ENCODE results near the gene CLMP.

CLMP gene

DNA sequence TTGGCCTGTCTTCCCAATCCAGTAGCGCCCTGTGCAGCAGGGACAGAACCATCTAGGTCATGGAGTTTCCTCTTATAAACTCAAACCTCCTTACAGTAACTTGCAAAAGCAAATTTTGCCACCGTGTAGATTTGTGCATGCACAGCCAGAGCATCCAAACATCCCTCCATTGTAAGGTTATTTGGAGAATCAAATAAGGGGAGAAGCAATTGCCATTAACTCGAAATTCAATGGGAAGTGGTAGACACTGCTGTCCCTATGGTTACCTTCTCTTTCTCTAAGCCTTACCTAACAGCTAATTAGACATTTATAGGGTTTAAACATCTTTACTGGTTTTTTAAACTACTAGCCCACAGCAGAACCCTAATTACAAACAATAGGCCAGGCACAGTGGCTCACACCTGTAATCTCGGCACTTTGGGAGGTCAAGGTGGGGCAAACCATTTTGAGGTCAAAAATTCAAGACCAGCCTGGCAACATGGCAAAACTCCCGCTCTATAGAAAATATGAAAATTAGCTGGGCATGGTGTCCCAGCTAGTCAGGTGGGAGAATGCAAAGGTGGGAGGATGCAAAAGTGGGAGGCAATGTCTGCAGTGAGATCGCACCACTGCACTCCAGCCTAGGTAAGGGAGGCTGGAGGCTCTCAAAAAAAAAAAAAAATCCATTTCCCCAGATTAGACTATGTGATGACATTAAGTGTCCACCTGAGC lies 139.7 kb downstream of the CLMP start:
- no peak for DNase-seq (ENCODE audit: low spot score)

DNA sequence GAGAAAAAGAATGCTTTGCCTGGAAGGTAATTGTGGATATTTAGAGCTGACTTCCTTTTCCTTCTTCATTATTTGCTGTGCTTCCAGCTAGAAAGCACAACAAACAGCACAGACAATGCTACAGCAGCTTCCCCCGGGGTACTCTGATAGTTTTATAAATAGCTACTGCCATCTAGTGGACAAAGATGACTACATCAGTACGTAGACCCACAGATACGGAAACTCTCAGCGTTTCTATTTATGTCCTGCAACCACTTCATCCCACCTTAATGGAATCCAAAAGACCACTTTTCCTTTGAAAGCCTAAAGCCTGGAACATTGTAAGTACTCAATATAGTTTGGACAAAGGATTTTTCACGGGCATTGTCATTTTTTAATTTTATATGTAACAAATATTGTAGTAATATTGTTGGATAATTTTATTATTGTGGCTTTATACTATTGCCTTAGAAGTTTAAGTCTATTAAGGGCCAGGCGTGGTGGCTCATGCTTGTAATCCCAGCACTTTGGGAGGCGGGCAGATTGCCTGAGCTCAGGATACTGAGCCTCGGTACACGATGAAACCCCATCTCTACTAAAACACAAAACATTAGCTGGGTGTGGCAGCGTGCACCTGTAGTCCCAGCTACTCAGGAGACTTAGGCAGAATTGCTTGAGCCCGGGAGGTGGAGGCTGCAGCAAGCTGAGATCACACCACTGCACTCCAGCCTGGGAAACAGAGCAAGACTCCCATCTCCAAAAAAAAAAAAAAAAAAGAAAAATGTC lies 140.6 kb downstream of the CLMP start:
- no peak for DNase-seq (ENCODE audit: low spot score)

DNA sequence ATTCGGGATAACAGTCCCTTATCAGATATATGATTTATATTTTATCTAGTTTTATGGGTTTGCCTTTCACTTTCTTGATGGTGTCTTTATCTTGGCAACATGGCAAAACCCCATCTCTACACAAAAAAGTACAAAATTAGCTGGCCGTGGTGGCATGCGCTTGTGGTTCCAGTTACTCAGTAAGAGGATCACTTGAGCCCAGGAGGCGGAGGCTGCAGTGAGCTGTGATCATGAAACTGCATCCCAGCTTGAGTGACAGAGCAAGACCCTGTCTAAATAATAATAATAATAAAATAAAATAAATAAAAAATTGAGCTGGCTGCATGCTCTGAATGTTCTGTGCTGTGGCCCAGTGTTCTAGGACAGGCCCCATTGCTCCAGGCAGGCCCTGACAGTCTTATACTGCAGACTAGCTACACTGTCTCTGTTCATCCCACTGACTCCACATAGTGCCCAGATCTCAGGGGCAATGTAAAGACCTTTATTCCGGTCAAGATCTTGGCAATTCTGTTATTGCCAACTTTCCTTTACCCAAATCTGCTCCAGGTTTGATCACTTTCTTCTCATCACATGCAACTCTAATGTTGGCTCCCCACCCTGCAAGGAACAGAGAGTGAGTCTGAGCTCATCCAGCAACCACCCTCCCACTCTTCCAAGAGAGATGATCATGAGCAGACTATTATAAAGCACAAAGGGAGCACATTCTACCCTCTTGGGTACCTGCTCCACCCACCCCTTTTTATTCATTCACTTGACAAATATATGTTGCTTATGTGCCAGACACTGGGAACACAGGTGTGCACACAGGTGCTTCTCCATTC lies 141.9 kb downstream of the CLMP start:
- DNase-seq (ENCODE audit: low spot score): no peak

DNA sequence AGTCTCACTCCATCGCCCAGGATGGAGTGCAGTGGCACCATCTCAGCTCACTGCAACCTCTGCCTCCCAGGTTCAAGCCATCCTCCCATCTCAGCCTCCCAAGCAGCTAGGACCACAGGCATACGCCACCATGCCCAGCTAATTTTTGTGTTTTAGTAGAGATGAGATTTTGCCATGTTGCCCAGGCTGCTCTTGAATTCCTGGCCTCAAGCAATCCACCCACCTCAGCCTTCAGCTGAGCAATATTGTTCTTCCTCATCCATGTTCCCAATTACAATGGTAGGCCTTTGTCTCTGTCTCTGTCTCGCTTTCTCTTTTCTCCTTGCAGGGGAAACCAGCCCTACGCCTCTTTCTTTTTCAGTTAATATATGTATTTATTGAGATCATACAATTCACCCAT lies 143.4 kb downstream of the CLMP start:
- no peak for DNase-seq (ENCODE audit: low spot score)

DNA sequence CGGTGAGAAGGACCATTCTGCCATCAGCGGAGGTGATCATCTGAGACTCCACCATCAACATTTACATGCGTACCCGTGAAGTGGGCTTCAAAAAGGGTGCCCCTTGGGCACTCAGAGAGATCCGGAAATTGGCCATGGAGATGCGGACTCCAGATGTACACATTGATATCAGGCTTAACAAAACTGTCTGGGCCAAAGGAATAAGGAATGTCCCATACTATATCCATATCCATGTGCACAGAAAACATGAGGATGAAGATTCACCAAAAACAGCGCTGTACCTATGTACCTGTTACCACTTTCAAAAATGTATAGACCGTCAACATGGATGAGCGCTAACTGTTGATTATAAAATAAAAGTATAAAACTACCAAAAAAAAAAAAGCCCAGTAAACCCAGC lies 143.9 kb downstream of the CLMP start:
- DNase-seq (ENCODE audit: low spot score): no peak

DNA sequence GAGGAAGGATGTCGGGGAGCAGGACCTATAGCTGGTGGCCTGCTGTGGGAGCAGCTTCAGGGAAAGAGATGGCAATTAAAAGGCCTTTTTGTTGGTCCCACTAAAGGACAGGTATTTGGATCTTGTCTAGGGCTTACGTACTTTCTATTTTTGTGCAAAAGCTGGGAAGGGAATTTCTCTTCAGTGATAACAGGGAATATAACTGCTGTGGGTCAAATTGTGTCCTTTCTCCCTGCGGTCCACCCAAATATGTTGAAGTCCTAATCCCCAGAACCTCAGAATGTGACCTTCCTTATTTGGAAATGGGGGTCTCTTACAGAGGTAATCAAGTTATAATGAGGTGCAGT lies 147.1 kb downstream of the CLMP start:
- no peak for DNase-seq (ENCODE audit: low spot score)

DNA sequence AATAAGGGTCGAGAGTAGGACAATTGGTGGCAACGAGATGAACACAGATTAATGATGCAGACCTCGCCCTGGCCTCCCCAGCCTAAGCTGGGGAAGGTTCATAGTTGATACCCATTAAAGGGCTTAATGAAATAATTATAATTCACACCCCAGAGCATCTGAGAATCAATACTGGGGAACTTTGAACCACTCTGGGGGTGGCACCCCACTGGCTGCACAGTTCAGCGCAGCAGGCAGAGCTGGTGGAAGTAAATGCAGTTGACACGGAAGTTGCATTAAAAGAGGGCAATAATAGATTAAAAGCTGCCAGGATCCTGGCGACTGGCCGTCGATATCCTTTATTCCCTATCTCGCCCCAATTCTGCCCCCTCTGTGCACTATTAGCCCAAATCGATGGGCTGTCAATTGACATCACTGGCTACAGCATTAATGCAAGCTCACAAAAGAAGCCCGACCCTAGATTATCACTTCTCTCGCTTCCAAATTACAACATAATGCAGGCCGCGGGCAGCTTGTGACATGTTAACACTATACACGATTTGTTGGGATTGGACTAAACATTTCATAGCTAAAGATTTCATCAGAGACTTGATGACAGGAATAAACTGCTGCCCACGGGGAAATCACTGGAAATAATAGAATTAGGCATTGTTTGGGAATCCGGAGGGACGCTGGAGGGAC lies 147.6 kb downstream of the CLMP start:
- DNase-seq (ENCODE audit: low spot score): no peak

DNA sequence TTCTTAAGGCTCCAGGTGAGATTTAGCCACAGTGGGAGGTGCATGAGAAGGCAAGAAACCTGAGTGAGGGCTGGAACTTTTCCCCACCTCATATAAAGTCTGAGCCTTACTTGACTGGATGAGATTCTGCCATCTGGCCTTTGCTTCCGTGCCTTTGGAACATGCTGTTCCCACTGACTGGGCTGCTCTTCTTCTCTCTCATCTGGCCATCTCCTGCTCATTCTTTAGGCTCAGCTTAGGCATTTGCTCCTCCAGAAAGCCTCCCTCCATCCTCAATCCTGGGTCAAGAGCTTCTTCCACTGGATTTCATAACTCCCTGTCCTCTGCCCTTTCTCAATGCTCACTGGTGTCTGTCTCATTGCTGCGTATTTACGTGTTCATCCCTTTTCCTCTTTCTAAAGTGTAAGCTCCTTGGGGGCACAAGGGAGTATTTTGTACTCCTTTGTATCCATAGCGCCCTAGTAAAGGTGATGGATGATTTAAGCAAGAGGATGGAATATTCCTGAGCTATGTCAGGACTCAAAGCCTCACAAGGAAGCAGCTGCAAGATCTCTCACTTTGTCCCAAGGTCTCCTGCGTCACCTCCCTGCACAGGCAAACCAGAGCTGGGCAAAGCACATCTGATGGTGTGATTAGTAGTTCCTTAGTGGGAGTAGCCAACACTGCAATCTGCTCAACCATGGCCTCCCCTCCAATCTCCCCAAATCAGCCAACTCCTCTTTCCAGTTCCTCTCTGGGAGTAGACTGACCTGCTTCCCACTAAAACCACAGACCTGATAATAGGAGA lies 148.4 kb downstream of the CLMP start:
- no peak for DNase-seq (ENCODE audit: low spot score)

DNA sequence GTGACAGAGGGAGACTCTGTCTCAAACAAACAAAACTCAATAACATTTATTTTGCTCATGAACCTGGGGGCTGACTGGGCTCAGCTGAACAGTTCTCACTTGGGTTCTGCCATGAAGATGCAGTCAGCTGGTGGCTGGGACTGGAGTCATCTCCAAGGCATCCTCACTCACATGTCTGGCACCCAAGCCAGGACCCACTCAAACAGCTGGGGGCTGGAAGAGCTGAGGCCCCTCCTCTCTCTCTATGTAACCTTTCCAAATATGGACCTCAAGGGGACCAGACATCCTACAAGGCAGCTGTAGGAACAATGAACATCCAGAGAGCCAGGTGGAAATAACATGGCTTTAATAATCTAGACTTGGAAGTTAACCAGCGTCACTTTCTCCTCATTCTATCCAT lies 149.9 kb downstream of the CLMP start:
- DNase-seq (ENCODE audit: low spot score): no peak

DNA sequence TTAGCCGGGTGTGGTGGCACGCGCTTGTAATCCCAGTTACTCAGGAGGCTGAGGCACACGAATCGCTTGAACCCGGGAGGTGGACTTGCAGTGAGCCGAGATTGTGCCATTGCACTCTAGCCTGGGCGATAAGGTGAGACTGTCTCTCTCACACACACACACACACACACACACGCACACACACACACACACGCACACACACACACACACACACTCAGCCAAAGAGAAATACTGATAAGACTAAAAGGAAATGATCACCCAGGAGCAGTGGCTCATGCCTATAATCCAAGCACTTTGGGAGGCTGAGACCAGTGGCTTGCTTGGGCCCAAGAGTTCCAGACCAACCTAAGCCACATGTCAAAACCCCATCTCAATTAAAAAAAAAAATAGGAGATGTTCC lies 153.9 kb downstream of the CLMP start:
- DNase-seq (ENCODE audit: low spot score): no peak

DNA sequence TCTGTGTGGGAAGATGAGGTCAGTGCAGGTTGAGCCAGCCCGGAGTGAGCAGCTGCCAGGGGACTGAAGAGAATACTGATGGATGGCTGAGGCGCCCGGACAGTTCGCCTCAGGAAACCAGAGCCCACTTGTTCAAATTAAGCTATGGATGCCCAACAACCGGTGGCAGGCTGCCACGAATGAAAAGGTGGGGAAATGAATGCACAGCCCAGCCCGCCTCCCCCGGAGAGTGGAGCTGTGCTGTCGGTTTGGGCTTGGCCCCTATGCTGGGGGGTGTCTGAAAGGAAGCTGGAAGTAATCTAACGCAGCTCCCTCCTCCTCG lies 155.0 kb downstream of the CLMP start:
- DNase-seq (ENCODE audit: low spot score): no peak

DNA sequence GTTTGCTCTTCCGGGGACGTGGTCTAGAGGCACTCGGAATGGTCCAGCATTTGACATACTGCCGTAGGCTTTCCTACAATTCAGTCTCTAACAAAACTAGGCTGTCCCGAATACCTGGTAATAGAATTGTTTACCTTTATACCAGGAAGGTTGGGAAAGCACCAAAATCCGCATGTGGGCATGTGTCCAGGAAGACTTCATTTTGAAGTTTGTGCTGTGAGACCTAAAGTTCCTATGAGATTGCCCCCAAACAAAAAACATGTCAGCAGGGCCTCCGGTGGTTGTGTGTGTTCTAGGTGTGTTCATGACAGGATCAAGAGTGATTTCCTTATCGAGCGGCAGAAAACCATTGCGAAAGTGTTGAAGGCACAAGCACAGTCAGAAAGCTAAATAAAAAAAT lies 159.2 kb downstream of the CLMP start:
- no peak for DNase-seq (ENCODE audit: low spot score)

DNA sequence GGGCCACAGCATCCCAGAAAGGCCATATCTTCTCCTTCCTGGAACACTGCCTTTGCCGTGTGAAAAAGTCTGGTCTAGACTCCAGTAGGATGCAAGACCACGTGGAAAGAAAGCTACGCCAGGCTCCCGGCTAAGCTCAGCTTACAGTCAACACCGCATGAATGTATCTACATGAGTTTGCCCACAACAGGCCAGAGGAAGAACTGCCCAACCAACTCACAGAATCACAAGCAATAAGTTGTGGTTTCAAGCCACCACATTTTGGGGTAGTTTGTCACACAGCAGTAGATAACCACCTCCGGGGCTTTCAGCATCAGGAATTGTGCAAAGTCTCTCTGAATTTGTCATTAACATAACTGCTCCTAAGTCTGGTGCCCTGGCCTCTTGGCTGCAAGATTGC lies 160.5 kb downstream of the CLMP start:
- DNase-seq (ENCODE audit: low spot score): no peak

DNA sequence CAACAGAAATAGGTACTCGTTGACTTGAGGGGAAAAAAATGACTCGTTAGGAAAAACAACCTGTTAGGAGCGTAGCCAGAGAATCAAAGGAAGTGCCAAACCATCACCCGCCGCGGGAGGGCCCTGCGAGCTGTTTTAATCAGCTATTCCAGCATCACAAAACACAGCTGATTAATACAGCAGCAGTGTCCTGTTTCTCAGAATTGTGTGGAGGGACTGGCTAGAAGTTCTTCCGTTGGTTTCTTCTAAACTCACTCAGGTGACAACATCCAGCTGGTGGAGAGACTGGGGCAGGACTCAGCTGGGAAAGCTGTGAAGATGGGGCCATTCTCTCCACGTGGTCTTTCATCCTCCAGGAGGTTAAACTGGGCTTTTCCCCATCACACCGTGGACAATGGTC lies 161.2 kb downstream of the CLMP start:
- DNase-seq (ENCODE audit: low spot score): no peak

DNA sequence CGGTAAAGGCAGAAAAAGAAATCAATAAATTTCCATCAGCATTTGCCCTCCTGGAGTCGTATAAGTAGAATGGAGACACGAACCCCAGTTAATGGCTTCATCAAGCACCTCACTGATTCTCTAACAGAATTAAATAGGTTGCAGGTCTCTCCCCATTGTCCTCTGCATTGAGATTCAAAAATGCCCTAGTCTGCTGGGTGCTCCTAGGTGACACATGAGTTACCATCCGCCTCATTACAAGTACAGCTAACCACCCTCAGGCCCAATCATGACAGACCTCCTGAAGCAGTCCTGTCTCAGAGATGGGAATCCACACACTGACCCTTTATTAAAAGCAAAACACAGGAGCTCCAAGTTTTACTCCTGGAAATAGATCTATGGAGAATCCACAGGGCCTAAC lies 164.5 kb downstream of the CLMP start:
- DNase-seq (ENCODE audit: low spot score): no peak

DNA sequence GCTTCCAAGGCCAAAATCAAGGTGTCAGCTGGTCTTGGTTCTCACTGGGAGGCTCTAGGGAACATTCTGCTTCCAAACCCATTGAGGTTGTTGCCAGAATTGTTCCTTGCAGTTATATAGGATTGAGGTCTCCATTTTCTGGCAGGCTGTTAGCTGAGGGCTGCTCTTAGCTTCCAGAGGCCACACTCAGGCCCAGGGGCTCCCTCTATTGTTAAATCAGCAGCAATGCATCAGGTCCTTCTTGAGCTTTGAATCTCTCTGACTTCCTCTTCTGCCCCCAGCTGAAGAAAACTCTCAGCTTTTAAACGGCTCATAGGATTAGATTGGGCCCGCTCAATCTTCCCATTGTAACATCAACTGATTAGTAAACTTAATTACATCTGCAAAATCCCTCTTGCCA lies 174.1 kb downstream of the CLMP start:
- DNase-seq (ENCODE audit: low spot score): peak; percentile 56
